SK-N-SH treated with all-trans-retinoic acid at 6 μM for 48 hours (cell line): ENCODE results near the gene CR1.

Experiments used
- ATAC-seq: fragments of 200-7000 bp; cut with Tn5 transposase; 3 replicates; pipeline ENCODE4 v1.9.1; 2020; ENCODE audit warnings: mild to moderate bottlenecking, moderate library complexity
- ARNTL ChIP-seq: fragments of 450-650 bp; formaldehyde crosslinking; IDR thresholded peaks from 2 replicates; pipeline ENCODE4 v1.5.0; 2020; ENCODE audit warnings: low read depth, mild to moderate bottlenecking, moderate library complexity, borderline replicate concordance
- BACH2 ChIP-seq: fragments of 250-450 bp; sonication (Bioruptor Pico); IDR thresholded peaks from 2 replicates; pipeline ENCODE4 v1.9.0; 2021; ENCODE audit warnings: mild to moderate bottlenecking, borderline replicate concordance
- CSDC2 ChIP-seq: fragments of 250-450 bp; sonication (Bioruptor Pico); IDR thresholded peaks from 2 replicates; pipeline ENCODE4 v1.5.0; 2020; ENCODE audit warnings: mild to moderate bottlenecking, moderate library complexity
- ESRRG ChIP-seq: fragments of 250-450 bp; sonication (Bioruptor Pico); IDR thresholded peaks from 2 replicates; pipeline ENCODE4 v1.6.1; 2021; ENCODE audit warnings: mild to moderate bottlenecking
- GLIS3 ChIP-seq: fragments of 250-450 bp; sonication (Bioruptor Pico); IDR thresholded peaks from 2 replicates; pipeline ENCODE4 v1.5.0; 2020; ENCODE audit warnings: mild to moderate bottlenecking, moderate library complexity
- ISL1 ChIP-seq: fragments of 250-450 bp; sonication (Bioruptor Pico); IDR thresholded peaks from 2 replicates; pipeline ENCODE4 v2.1.2; 2022; ENCODE audit warnings: mild to moderate bottlenecking, moderate library complexity
- OSR1 ChIP-seq: fragments of 250-450 bp; sonication (Bioruptor Pico); IDR thresholded peaks from 2 replicates; pipeline ENCODE4 v1.8.0; 2022; ENCODE audit warnings: moderate library complexity, mild to moderate bottlenecking, inconsistent platforms
- PPARA ChIP-seq: fragments of 250-450 bp; sonication (Bioruptor Pico); IDR thresholded peaks from 2 replicates; pipeline ENCODE4 v1.5.0; 2020; ENCODE audit warnings: mild to moderate bottlenecking, borderline replicate concordance
- RARB ChIP-seq: fragments of 250-450 bp; sonication (Bioruptor Pico); IDR thresholded peaks from 2 replicates; pipeline ENCODE4 v1.8.0; 2021; ENCODE audit warnings: mild to moderate bottlenecking, moderate library complexity
- SNAI2 ChIP-seq: fragments of 250-450 bp; sonication (Bioruptor Pico); IDR thresholded peaks from 2 replicates; pipeline ENCODE4 v1.5.0; 2020; ENCODE audit warnings: mild to moderate bottlenecking, moderate library complexity
- TCF4 ChIP-seq: fragments of 250-450 bp; sonication (Bioruptor Pico); IDR thresholded peaks from 2 replicates; pipeline ENCODE4 v1.8.0; 2021; ENCODE audit warnings: mild to moderate bottlenecking, moderate library complexity, borderline replicate concordance
- ZC3H10 ChIP-seq: fragments of 250-450 bp; sonication (Bioruptor Pico); IDR thresholded peaks from 2 replicates; pipeline ENCODE4 v1.5.1; 2021; ENCODE audit warnings: mild to moderate bottlenecking, moderate library complexity
- ZFP3 ChIP-seq: fragments of 250-450 bp; sonication (Bioruptor Pico); IDR thresholded peaks from 2 replicates; pipeline ENCODE4 v1.5.0; 2020; ENCODE audit warnings: mild to moderate bottlenecking, moderate library complexity
- ZFP30 ChIP-seq: fragments of 450-650 bp; formaldehyde crosslinking; IDR thresholded peaks from 2 replicates; pipeline ENCODE4 v1.5.0; 2022; ENCODE audit warnings: mild to moderate bottlenecking, moderate library complexity
- ZNF565 ChIP-seq: fragments of 450-650 bp; formaldehyde crosslinking; conservative IDR thresholded peaks from 2 replicates; pipeline ENCODE4 v1.5.0; 2020; ENCODE audit warnings: low read depth, mild to moderate bottlenecking, moderate library complexity
- ZNF70 ChIP-seq: fragments of 450-650 bp; formaldehyde crosslinking; IDR thresholded peaks from 2 replicates; pipeline ENCODE4 v1.5.0; 2020; ENCODE audit warnings: mild to moderate bottlenecking, moderate library complexity
- ZNF8 ChIP-seq: fragments of 450-650 bp; formaldehyde crosslinking; IDR thresholded peaks from 2 replicates; pipeline ENCODE4 v1.5.0; 2020; ENCODE audit warnings: mild to moderate bottlenecking, moderate library complexity
- TF ChIP-seq, protein P1 (sequence below): fragments of 250-450 bp; sonication (Bioruptor Pico); IDR thresholded peaks from 2 replicates; pipeline ENCODE4 v1.8.0; 2021; ENCODE audit warnings: low read depth, mild to moderate bottlenecking, moderate library complexity, borderline replicate concordance
- TF ChIP-seq, protein P2 (sequence below): fragments of 250-450 bp; sonication (Bioruptor Pico); IDR thresholded peaks from 2 replicates; pipeline ENCODE4 v1.5.0; 2020; ENCODE audit warnings: mild to moderate bottlenecking, moderate library complexity
- TF ChIP-seq, protein P3 (sequence below): fragments of 250-450 bp; sonication (Bioruptor Pico); IDR thresholded peaks from 2 replicates; pipeline ENCODE4 v1.5.1; 2020; ENCODE audit warnings: low read depth, mild to moderate bottlenecking, moderate library complexity
- TF ChIP-seq, protein P4 (sequence below): fragments of 250-450 bp; sonication (Bioruptor Pico); IDR thresholded peaks from 2 replicates; pipeline ENCODE4 v1.8.0; 2020; ENCODE audit warnings: mild to moderate bottlenecking, moderate library complexity, borderline replicate concordance
- TF ChIP-seq, protein P5 (sequence below): fragments of 250-450 bp; sonication (Bioruptor Pico); IDR thresholded peaks from 2 replicates; pipeline ENCODE4 v1.5.1; 2021; ENCODE audit warnings: mild to moderate bottlenecking, moderate library complexity

CR1 gene

DNA sequence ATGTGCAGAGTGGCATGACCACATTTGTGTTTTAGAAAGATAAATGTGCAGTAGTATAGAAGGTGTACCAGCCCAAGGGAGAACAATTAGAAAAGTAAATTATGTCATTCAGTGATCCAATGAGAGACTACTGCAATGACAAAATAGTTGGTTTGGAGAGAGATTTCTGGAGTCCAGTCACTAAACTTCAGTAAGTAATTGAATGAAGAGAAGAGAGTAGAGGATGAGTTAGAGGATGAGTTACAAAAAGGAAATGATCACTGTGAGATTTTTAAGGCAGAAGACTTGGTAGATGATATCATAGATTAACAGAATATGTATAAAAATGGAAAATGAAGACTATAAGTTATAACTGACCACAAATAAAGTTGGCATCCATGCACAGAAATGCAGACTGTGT, 33.4 kb upstream of the CR1 start:
- no peak for ATAC-seq
- TF ChIP-seq, protein P1, sequence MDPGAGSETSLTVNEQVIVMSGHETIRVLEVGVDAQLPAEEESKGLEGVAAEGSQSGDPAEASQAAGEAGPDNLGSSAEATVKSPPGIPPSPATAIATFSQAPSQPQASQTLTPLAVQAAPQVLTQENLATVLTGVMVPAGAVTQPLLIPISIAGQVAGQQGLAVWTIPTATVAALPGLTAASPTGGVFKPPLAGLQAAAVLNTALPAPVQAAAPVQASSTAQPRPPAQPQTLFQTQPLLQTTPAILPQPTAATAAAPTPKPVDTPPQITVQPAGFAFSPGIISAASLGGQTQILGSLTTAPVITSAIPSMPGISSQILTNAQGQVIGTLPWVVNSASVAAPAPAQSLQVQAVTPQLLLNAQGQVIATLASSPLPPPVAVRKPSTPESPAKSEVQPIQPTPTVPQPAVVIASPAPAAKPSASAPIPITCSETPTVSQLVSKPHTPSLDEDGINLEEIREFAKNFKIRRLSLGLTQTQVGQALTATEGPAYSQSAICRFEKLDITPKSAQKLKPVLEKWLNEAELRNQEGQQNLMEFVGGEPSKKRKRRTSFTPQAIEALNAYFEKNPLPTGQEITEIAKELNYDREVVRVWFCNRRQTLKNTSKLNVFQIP = no peak
- no peak for TF ChIP-seq SNAI2
- no peak for TF ChIP-seq ARNTL (CRISPR knock-in tag)
- no peak for TF ChIP-seq ZFP30 (CRISPR knock-in tag)
- TF ChIP-seq, protein P2, sequence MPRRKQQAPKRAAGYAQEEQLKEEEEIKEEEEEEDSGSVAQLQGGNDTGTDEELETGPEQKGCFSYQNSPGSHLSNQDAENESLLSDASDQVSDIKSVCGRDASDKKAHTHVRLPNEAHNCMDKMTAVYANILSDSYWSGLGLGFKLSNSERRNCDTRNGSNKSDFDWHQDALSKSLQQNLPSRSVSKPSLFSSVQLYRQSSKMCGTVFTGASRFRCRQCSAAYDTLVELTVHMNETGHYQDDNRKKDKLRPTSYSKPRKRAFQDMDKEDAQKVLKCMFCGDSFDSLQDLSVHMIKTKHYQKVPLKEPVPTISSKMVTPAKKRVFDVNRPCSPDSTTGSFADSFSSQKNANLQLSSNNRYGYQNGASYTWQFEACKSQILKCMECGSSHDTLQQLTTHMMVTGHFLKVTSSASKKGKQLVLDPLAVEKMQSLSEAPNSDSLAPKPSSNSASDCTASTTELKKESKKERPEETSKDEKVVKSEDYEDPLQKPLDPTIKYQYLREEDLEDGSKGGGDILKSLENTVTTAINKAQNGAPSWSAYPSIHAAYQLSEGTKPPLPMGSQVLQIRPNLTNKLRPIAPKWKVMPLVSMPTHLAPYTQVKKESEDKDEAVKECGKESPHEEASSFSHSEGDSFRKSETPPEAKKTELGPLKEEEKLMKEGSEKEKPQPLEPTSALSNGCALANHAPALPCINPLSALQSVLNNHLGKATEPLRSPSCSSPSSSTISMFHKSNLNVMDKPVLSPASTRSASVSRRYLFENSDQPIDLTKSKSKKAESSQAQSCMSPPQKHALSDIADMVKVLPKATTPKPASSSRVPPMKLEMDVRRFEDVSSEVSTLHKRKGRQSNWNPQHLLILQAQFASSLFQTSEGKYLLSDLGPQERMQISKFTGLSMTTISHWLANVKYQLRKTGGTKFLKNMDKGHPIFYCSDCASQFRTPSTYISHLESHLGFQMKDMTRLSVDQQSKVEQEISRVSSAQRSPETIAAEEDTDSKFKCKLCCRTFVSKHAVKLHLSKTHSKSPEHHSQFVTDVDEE = no peak
- no peak for TF ChIP-seq ZNF70
- TF ChIP-seq, protein P3, sequence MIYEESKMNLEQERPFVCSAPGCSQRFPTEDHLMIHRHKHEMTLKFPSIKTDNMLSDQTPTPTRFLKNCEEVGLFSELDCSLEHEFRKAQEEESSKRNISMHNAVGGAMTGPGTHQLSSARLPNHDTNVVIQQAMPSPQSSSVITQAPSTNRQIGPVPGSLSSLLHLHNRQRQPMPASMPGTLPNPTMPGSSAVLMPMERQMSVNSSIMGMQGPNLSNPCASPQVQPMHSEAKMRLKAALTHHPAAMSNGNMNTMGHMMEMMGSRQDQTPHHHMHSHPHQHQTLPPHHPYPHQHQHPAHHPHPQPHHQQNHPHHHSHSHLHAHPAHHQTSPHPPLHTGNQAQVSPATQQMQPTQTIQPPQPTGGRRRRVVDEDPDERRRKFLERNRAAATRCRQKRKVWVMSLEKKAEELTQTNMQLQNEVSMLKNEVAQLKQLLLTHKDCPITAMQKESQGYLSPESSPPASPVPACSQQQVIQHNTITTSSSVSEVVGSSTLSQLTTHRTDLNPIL (CRISPR knock-in tag) = no peak
- no peak for TF ChIP-seq ZNF565 (CRISPR knock-in tag)
- TF ChIP-seq OSR1 (CRISPR knock-in tag) = no peak
- no peak for TF ChIP-seq PPARA (CRISPR knock-in tag)
- TF ChIP-seq RARB = no peak
- TF ChIP-seq ZC3H10 (CRISPR knock-in tag) = no peak
- no peak for TF ChIP-seq CSDC2 (CRISPR knock-in tag)
- TF ChIP-seq, protein P4, sequence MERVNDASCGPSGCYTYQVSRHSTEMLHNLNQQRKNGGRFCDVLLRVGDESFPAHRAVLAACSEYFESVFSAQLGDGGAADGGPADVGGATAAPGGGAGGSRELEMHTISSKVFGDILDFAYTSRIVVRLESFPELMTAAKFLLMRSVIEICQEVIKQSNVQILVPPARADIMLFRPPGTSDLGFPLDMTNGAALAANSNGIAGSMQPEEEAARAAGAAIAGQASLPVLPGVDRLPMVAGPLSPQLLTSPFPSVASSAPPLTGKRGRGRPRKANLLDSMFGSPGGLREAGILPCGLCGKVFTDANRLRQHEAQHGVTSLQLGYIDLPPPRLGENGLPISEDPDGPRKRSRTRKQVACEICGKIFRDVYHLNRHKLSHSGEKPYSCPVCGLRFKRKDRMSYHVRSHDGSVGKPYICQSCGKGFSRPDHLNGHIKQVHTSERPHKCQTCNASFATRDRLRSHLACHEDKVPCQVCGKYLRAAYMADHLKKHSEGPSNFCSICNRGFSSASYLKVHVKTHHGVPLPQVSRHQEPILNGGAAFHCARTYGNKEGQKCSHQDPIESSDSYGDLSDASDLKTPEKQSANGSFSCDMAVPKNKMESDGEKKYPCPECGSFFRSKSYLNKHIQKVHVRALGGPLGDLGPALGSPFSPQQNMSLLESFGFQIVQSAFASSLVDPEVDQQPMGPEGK (CRISPR knock-in tag) = no peak
- TF ChIP-seq ESRRG (CRISPR knock-in tag) = no peak
- TF ChIP-seq BACH2 = no peak
- no peak for TF ChIP-seq ISL1
- no peak for TF ChIP-seq ZFP3 (CRISPR knock-in tag)
- no peak for TF ChIP-seq TCF4 (CRISPR knock-in tag)

DNA sequence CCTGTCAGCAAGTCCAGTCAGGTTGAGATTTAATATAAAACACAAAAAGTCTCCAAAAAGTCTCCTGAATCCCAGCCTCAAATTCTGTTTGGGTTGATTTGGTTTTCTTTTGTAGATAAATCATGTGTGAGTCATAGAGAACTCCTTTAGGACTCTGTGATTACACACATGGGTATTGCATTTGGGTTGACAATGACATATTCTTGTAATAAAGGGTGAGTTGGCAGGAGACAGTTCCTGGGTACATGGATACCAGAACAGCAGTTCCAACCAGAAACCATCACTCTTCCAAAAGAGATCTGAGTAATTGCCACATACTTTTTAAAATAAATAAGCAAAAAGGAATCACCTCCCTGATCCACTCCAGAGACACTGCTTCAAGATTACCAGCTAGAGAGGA, 32.9 kb upstream of the CR1 start:
- ATAC-seq = no peak
- TF ChIP-seq ZC3H10 (CRISPR knock-in tag) = no peak
- no peak for TF ChIP-seq ZFP30 (CRISPR knock-in tag)
- TF ChIP-seq GLIS3 (CRISPR knock-in tag) = no peak
- TF ChIP-seq ZNF8 = no peak
- no peak for TF ChIP-seq BACH2
- TF ChIP-seq, protein P1 = no peak
- TF ChIP-seq SNAI2 = no peak

DNA sequence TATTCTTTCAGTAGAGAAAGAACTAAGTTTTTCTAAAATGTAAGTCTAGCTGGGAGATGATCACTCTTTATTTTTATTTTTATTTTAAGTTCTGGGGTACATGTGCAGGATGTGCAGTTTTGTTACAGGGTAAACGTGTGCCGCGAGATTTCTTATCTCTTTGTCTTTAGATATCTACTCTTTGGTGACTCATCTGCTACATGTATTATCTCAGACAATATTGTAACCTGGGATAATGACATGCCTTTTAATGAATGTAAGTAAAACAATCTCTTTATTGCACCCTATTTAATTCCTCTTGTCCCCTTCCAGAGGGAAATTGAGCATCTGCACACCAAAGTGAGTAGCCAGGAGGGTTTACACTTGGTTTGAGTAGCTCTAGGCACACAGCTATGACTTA, 32.4 kb upstream of the CR1 start:
- TF ChIP-seq, protein P5, sequence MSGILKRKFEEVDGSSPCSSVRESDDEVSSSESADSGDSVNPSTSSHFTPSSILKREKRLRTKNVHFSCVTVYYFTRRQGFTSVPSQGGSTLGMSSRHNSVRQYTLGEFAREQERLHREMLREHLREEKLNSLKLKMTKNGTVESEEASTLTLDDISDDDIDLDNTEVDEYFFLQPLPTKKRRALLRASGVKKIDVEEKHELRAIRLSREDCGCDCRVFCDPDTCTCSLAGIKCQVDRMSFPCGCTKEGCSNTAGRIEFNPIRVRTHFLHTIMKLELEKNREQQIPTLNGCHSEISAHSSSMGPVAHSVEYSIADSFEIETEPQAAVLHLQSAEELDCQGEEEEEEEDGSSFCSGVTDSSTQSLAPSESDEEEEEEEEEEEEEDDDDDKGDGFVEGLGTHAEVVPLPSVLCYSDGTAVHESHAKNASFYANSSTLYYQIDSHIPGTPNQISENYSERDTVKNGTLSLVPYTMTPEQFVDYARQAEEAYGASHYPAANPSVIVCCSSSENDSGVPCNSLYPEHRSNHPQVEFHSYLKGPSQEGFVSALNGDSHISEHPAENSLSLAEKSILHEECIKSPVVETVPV (CRISPR knock-in tag) = no peak
- TF ChIP-seq ZNF70 (no peak), GLIS3 (CRISPR knock-in tag) (no peak), ZC3H10 (CRISPR knock-in tag) (no peak), ZFP30 (CRISPR knock-in tag) (no peak)
- TF ChIP-seq, protein P3 (CRISPR knock-in tag) = no peak

More for the DNA sequence above, 32.4 kb upstream of the CR1 start:
- ATAC-seq = no peak
